Adipocyte (in vitro differentiated cells): ENCODE data around the gene MTIF2.
"Not testable (repeated sequence)": the region's sequence is repeated elsewhere in the genome, so short reads cannot be mapped to it uniquely, and the experiment has no call there.

ENCODE experiments used
- DNase-seq: peaks from one replicate; pipeline ENCODE4 v3.0.0-alpha.2; 2015; ENCODE audit warnings: low read depth
- H3K27me3 ChIP-seq: replicated peaks from 2 replicates; pipeline ENCODE4 v1.7.0; 2013; ENCODE audit warnings: mild to moderate bottlenecking, low read length, moderate library complexity; ENCODE audit not compliant: control insufficient read depth, insufficient read depth
- H3K36me3 ChIP-seq: 2 replicates; pipeline ENCODE4 v1.7.0; 2013; ENCODE audit warnings: low read length, mild to moderate bottlenecking, moderate library complexity; ENCODE audit not compliant: control insufficient read depth, insufficient read depth, severe bottlenecking
- H3K4me1 ChIP-seq: 2 replicates; pipeline ENCODE4 v1.7.0; 2013; ENCODE audit warnings: mild to moderate bottlenecking, low read length, moderate library complexity; ENCODE audit not compliant: control insufficient read depth, insufficient read depth
- H3K4me3 ChIP-seq: 2 replicates; pipeline ENCODE4 v1.7.0; 2013; ENCODE audit warnings: mild to moderate bottlenecking, low read length, moderate library complexity
- H3K9ac ChIP-seq: 2 replicates; pipeline ENCODE4 v1.7.0; 2013; ENCODE audit warnings: mild to moderate bottlenecking, low read length, moderate library complexity
- H3K9me3 ChIP-seq: 2 replicates; pipeline ENCODE4 v1.7.0; 2013; ENCODE audit warnings: mild to moderate bottlenecking, low read length, moderate library complexity; ENCODE audit not compliant: control insufficient read depth

Gene MTIF2

GRCh38 chr2:55279214-55279835, 10.3 kb upstream of the MTIF2 start:
- H3K4me3 ChIP-seq, H3K9ac ChIP-seq, H3K36me3 ChIP-seq, DNase-seq, H3K27me3 ChIP-seq, H3K9me3 ChIP-seq: not testable (repeated sequence)
- peaks cover 12% of the 10 kb centered on the region for H3K4me1 ChIP-seq

- H3K9me3 ChIP-seq: no peaks in the 10 kb centered on the region
- no peaks in the 10 kb centered on the region for H3K27me3 ChIP-seq
- H3K9ac ChIP-seq: no peak overlapping the region
- no peak for DNase-seq
- H3K36me3 ChIP-seq: no peaks in the 10 kb centered on the region
- no peak overlapping the region for H3K4me3 ChIP-seq
- no peaks in the 10 kb centered on the region for H3K4me1 ChIP-seq
Measured at GRCh38 chr2:55277310-55277709, 8.3 kb upstream of the MTIF2 start.

GRCh38 chr2:55274346-55274745, 5.3 kb upstream of the MTIF2 start:
- not testable (repeated sequence) for H3K9me3 ChIP-seq, H3K27me3 ChIP-seq, H3K9ac ChIP-seq, DNase-seq, H3K4me3 ChIP-seq, H3K4me1 ChIP-seq, H3K36me3 ChIP-seq

- H3K9me3 ChIP-seq: no peaks in the 10 kb centered on the region
- H3K27me3 ChIP-seq: no peaks in the 10 kb centered on the region
- peaks cover 13% of the 10 kb centered on the region for H3K4me1 ChIP-seq
- H3K36me3 ChIP-seq: peaks cover 15% of the 10 kb centered on the region
- H3K9ac ChIP-seq: peak overlapping the region; percentile 99
- DNase-seq: peak; percentile 20
- peak overlapping the region; percentile 100 for H3K4me3 ChIP-seq
Measured at GRCh38 chr2:55269645-55269990, 587 bp upstream of the MTIF2 start.

- no peak for DNase-seq
- no peaks in the 10 kb centered on the region for H3K9me3 ChIP-seq
- H3K4me1 ChIP-seq: peaks cover 13% of the 10 kb centered on the region
Measured at GRCh38 chr2:55268288-55268906, 634 bp downstream of the MTIF2 start.

GRCh38 chr2:55259586-55259985, 9.4 kb downstream of the MTIF2 start:
- not testable (repeated sequence) for H3K4me1 ChIP-seq, H3K27me3 ChIP-seq, DNase-seq, H3K9me3 ChIP-seq, H3K9ac ChIP-seq, H3K4me3 ChIP-seq
- peaks cover 71% of the 10 kb centered on the region for H3K36me3 ChIP-seq

More at GRCh38 chr2:55268288-55268906, 634 bp downstream of the MTIF2 start:
- H3K36me3 ChIP-seq: peaks cover 25% of the 10 kb centered on the region
- H3K27me3 ChIP-seq: no peaks in the 10 kb centered on the region
- peak overlapping the region; percentile 99 for H3K9ac ChIP-seq
- peak overlapping the region; percentile 100 for H3K4me3 ChIP-seq

- no peak for DNase-seq
- Histone ChIP-seq H3K9ac (no peak overlapping the region), H3K4me1 (peaks cover 3% of the 10 kb centered on the region), H3K27me3 (no peaks in the 10 kb centered on the region), H3K9me3 (no peaks in the 10 kb centered on the region), H3K4me3 (no peak overlapping the region), H3K36me3 (peaks cover 80% of the 10 kb centered on the region)
Measured at GRCh38 chr2:55252832-55253231, 16.2 kb downstream of the MTIF2 start.

- Histone ChIP-seq H3K4me1 (no peaks in the 10 kb centered on the region), H3K27me3 (no peaks in the 10 kb centered on the region), H3K9ac (no peak overlapping the region), H3K9me3 (no peaks in the 10 kb centered on the region), H3K36me3 (peaks cover 90% of the 10 kb centered on the region), H3K4me3 (no peak overlapping the region)
- no peak for DNase-seq
Measured at GRCh38 chr2:55247025-55247424, 22.0 kb downstream of the MTIF2 start.

- Histone ChIP-seq H3K4me3 (no peak overlapping the region), H3K36me3 (peaks cover 80% of the 10 kb centered on the region), H3K9me3 (no peaks in the 10 kb centered on the region), H3K9ac (no peak overlapping the region), H3K27me3 (no peaks in the 10 kb centered on the region), H3K4me1 (no peaks in the 10 kb centered on the region)
- no peak for DNase-seq
Measured at GRCh38 chr2:55245411-55245810, 23.6 kb downstream of the MTIF2 start.

GRCh38 chr2:55242617-55243016, 26.4 kb downstream of the MTIF2 start:
- Histone ChIP-seq H3K4me3 (no peak overlapping the region), H3K9me3 (no peaks in the 10 kb centered on the region), H3K36me3 (peaks cover 72% of the 10 kb centered on the region), H3K27me3 (no peaks in the 10 kb centered on the region), H3K4me1 (no peaks in the 10 kb centered on the region), H3K9ac (no peak overlapping the region)
- DNase-seq: no peak

GRCh38 chr2:55241582-55241981, 27.4 kb downstream of the MTIF2 start:
- not testable (repeated sequence) for H3K9me3 ChIP-seq, H3K9ac ChIP-seq, DNase-seq, H3K4me3 ChIP-seq, H3K27me3 ChIP-seq, H3K4me1 ChIP-seq
- peaks cover 69% of the 10 kb centered on the region for H3K36me3 ChIP-seq
